ENCODE measurements around the gene NAALAD2. TPM values are rescaled to one million over a fixed set of nuclear protein-coding genes. Genes with fewer than 3 reads are reported as not detected.

NAALAD2 gene
- total RNA-seq, 1 donor from 2014 or later = 0.60 TPM

DNA sequence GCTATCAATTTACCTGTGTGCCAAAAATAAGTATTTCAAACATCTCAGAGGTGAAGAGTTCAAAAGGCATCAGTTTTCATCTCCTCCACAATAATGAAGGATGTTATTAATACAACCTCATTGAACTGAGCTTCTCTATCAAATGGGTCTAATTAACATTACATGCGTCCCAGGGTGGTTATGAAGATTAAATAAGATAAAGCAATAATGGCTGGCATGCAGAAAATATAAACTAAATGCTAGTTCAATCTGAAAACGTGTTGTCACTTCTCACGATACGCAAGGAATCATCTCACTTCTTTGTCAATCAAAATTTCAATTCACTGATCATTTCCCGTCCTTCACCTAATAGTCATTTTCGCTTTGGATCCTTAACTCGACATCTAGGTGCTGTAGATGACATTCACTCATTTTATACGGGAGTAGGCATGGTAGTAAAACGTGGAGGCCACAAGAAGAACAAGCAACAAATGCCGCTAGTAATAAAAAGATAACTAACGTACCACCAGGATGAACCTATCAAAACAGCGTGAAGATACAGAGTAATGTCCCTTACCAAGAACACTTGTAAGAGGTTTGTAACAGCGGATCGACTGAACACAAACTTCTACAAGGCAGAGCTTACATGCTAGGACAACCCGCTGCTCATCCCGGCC, 87.5 kb downstream of the NAALAD2 start:
- Histone ChIP-seq H3K4me3 (peak overlapping the region; percentile 91), H3K36me3 (no peaks in the 10 kb centered on the region), H3K4me1 (peaks cover 76% of the 10 kb centered on the region), H3K9me3 (replicated peaks) (no peaks in the 10 kb centered on the region), H3K27me3 (ENCODE audit: low read depth) (no peaks in the 10 kb centered on the region), H3K27ac (replicated peaks) (peak overlapping the region; percentile 89)
- intact Hi-C loops (cut with micrococcal nuclease) = no loop called here
- TF ChIP-seq CTCF (IDR thresholded peaks at IDR 0.05; ENCODE audit: borderline replicate concordance) = no peak
- no peak for DNase-seq

- intact Hi-C loops (cut with micrococcal nuclease) = no loop called here
- Histone ChIP-seq H3K27me3 (ENCODE audit: low read depth) (no peaks in the 10 kb centered on the region), H3K36me3 (no peaks in the 10 kb centered on the region), H3K27ac (replicated peaks) (peak within 1 kb of the TSS; percentile 89), H3K4me1 (peaks cover 69% of the 10 kb centered on the region), H3K4me3 (peak within 1 kb of the TSS; percentile 91), H3K9me3 (replicated peaks) (no peaks in the 10 kb centered on the region)
- no peak for TF ChIP-seq CTCF (IDR thresholded peaks at IDR 0.05; ENCODE audit: borderline replicate concordance)
- peak; percentile 91 for DNase-seq
These were observed 88.2 kb downstream of the NAALAD2 start, which contains the start of gene CHORDC1 for GRCh38 chr11:90222459-90223247. Gene CHORDC1, minus strand, starts transcription at chr11:90223049. Its CDS starts 95 bp downstream, at chr11:90222954.

- no peaks in the 10 kb centered on the region for H3K36me3 ChIP-seq
- TF ChIP-seq CTCF (IDR thresholded peaks at IDR 0.05; ENCODE audit: borderline replicate concordance) = no peak
- intact Hi-C loops (cut with micrococcal nuclease) = no loop called here
These were observed 88.8 kb downstream of the NAALAD2 start for GRCh38 chr11:90223248-90223585.

DNA sequence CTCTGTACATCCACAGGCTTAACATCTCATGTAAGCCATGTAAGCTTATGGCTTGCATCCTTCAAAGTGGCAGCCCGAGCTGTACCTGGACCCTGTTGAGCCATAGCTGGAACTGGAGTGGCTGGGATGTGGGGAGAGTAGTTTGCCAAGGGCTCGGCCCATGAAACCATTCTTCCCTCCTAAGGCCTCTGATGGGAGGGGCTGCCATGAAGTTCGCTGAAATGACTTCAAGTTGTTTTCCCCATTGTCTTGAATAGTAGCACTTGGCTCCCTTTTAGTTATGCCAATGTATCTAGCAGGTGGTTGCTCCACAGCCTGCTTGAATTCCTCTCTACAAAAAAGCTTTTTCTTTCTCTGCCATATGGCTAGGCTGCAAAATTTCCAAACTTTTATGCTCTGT, 93.6 kb downstream of the NAALAD2 start:
- intact Hi-C loops (cut with micrococcal nuclease) = no loop called here

More at GRCh38 chr11:90223248-90223585, 88.8 kb downstream of the NAALAD2 start:
- Histone ChIP-seq H3K9me3 (replicated peaks) (no peaks in the 10 kb centered on the region), H3K27me3 (ENCODE audit: low read depth) (no peaks in the 10 kb centered on the region), H3K4me3 (peak overlapping the region; percentile 91), H3K27ac (replicated peaks) (peak overlapping the region; percentile 89), H3K4me1 (peaks cover 63% of the 10 kb centered on the region)
- DNase-seq = no peak

DNA sequence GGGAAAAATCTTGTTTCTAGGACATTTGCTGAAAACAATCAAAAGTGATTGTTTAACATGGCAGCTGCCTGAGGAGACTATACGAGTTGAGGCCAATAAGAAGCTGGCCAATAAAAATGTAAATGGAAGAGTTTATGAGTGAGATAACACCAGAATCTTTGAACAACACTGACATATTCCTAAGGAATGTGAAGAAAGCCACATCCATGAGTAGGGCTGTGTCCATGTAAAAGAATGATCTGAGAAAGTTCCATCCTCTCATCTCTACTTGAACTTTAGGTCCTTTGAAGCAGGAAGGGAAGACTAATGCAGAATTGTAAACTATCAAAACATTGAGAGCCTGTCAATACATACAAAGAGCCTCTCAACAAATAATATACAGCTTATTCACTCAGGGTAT, 95.3 kb downstream of the NAALAD2 start:
- TF ChIP-seq CTCF (IDR thresholded peaks at IDR 0.05; ENCODE audit: borderline replicate concordance) = no peak
- no peak for DNase-seq
- intact Hi-C loops (cut with micrococcal nuclease) = no loop called here
- Histone ChIP-seq H3K27ac (replicated peaks) (no peak overlapping the region), H3K36me3 (peaks cover 5% of the 10 kb centered on the region), H3K4me3 (no peak overlapping the region), H3K4me1 (peaks cover under 1% of the 10 kb centered on the region), H3K27me3 (ENCODE audit: low read depth) (no peaks in the 10 kb centered on the region), H3K9me3 (replicated peaks) (peaks cover 3% of the 10 kb centered on the region)

More for the DNA sequence above, 93.6 kb downstream of the NAALAD2 start:
- peaks cover 3% of the 10 kb centered on the region for H3K9me3 ChIP-seq (replicated peaks)
- no peak overlapping the region for H3K27ac ChIP-seq (replicated peaks)
- TF ChIP-seq CTCF (IDR thresholded peaks at IDR 0.05; ENCODE audit: borderline replicate concordance) = no peak
- H3K27me3 ChIP-seq (ENCODE audit: low read depth) = no peaks in the 10 kb centered on the region
- no peak for DNase-seq
- H3K4me3 ChIP-seq = no peak overlapping the region
- H3K4me1 ChIP-seq = peaks cover 18% of the 10 kb centered on the region
- H3K36me3 ChIP-seq = peaks cover 5% of the 10 kb centered on the region
